Measurements from ENCODE around the gene GABBR2. TPM values are rescaled to one million over a fixed set of nuclear protein-coding genes. Genes with fewer than 3 reads are reported as not detected.

The GABBR2 gene
- total RNA-seq, 1 experiment from 2014 or later: not detected

- POLR2A ChIA-PET (ENCODE audit: low non-redundant PET): no interaction called here
- no peak for TF ChIP-seq EZH2 (IDR thresholded peaks at IDR 0.05; ENCODE audit: borderline replicate concordance, low read depth, low read length, poor library complexity, severe bottlenecking)
- no peak for TF ChIP-seq CTCF (conservative IDR thresholded peaks at IDR 0.05; ENCODE audit: low read depth, low read length)
- Histone ChIP-seq H3K36me3 (ENCODE audit: insufficient read depth, low read length, poor library complexity, severe bottlenecking) (no peaks in the 10 kb centered on the region), H3K4me3 (ENCODE audit: low read depth, low read length, poor library complexity, severe bottlenecking) (no peak overlapping the region), H3K4me1 (ENCODE audit: insufficient read depth, low read length, poor library complexity, severe bottlenecking) (no peaks in the 10 kb centered on the region), H3K9me3 (ENCODE audit: low read depth, low read length, poor library complexity, severe bottlenecking) (no peaks in the 10 kb centered on the region), H3K27me3 (replicated peaks; ENCODE audit: insufficient read depth, low read depth, low read length, poor library complexity) (peaks cover 12% of the 10 kb centered on the region), H3K27ac (ENCODE audit: low read depth, low read length, poor library complexity, severe bottlenecking) (no peak overlapping the region)
- no peak for DNase-seq (ENCODE audit: low spot score)
- CTCF ChIA-PET: no interaction called here
- intact Hi-C loops (cut with micrococcal nuclease; ENCODE audit: unreplicated experiment): no loop called here
- no TSS peak for BruUV-seq (replicated peaks)
These were observed 213.2 kb downstream of the GABBR2 start for GRCh38 chr9:98495530-98495929.

GRCh38 chr9:98494852-98495251 is 213.9 kb downstream of the GABBR2 start:
- Histone ChIP-seq H3K27me3 (replicated peaks; ENCODE audit: insufficient read depth, low read depth, low read length, poor library complexity) (peaks cover 12% of the 10 kb centered on the region), H3K4me3 (ENCODE audit: low read depth, low read length, poor library complexity, severe bottlenecking) (no peak overlapping the region), H3K9me3 (ENCODE audit: low read depth, low read length, poor library complexity, severe bottlenecking) (no peaks in the 10 kb centered on the region), H3K36me3 (ENCODE audit: insufficient read depth, low read length, poor library complexity, severe bottlenecking) (no peaks in the 10 kb centered on the region), H3K4me1 (ENCODE audit: insufficient read depth, low read length, poor library complexity, severe bottlenecking) (no peaks in the 10 kb centered on the region), H3K27ac (ENCODE audit: low read depth, low read length, poor library complexity, severe bottlenecking) (no peak overlapping the region)
- intact Hi-C loops (cut with micrococcal nuclease; ENCODE audit: unreplicated experiment): no loop called here
- no peak for TF ChIP-seq EZH2 (IDR thresholded peaks at IDR 0.05; ENCODE audit: borderline replicate concordance, low read depth, low read length, poor library complexity, severe bottlenecking)
- TF ChIP-seq CTCF (conservative IDR thresholded peaks at IDR 0.05; ENCODE audit: low read depth, low read length): no peak
- DNase-seq (ENCODE audit: low spot score): no peak
- CTCF ChIA-PET: no interaction called here
- POLR2A ChIA-PET (ENCODE audit: low non-redundant PET): no interaction called here
- BruUV-seq (replicated peaks): no TSS peak

GRCh38 chr9:98491828-98492227 is 216.9 kb downstream of the GABBR2 start:
- no peak for DNase-seq (ENCODE audit: low spot score)
- H3K9me3 ChIP-seq (ENCODE audit: low read depth, low read length, poor library complexity, severe bottlenecking): no peaks in the 10 kb centered on the region
- no peaks in the 10 kb centered on the region for H3K36me3 ChIP-seq (ENCODE audit: insufficient read depth, low read length, poor library complexity, severe bottlenecking)
- POLR2A ChIA-PET (ENCODE audit: low non-redundant PET): no interaction called here
- H3K4me1 ChIP-seq (ENCODE audit: insufficient read depth, low read length, poor library complexity, severe bottlenecking): no peaks in the 10 kb centered on the region
- TF ChIP-seq EZH2 (IDR thresholded peaks at IDR 0.05; ENCODE audit: borderline replicate concordance, low read depth, low read length, poor library complexity, severe bottlenecking) (no peak), CTCF (conservative IDR thresholded peaks at IDR 0.05; ENCODE audit: low read depth, low read length) (no peak)
- BruUV-seq (replicated peaks): no TSS peak
- H3K27ac ChIP-seq (ENCODE audit: low read depth, low read length, poor library complexity, severe bottlenecking): no peak overlapping the region
- no peak overlapping the region for H3K4me3 ChIP-seq (ENCODE audit: low read depth, low read length, poor library complexity, severe bottlenecking)
- intact Hi-C loops (cut with micrococcal nuclease; ENCODE audit: unreplicated experiment): no loop called here
- CTCF ChIA-PET: no interaction called here
- H3K27me3 ChIP-seq (replicated peaks; ENCODE audit: insufficient read depth, low read depth, low read length, poor library complexity): peaks cover 12% of the 10 kb centered on the region

Data from A673 (cell line).